Measurements from ENCODE around the gene NUP210L. TPM values are rescaled to one million over a fixed set of nuclear protein-coding genes. Genes with fewer than 3 reads are reported as not detected.

NUP210L gene
- total and polyA plus RNA-seq, 2 of the 13 experiments (the other 11 are each of a cell fraction or from before 2014, with no cell fraction given), result not detected

DNA sequence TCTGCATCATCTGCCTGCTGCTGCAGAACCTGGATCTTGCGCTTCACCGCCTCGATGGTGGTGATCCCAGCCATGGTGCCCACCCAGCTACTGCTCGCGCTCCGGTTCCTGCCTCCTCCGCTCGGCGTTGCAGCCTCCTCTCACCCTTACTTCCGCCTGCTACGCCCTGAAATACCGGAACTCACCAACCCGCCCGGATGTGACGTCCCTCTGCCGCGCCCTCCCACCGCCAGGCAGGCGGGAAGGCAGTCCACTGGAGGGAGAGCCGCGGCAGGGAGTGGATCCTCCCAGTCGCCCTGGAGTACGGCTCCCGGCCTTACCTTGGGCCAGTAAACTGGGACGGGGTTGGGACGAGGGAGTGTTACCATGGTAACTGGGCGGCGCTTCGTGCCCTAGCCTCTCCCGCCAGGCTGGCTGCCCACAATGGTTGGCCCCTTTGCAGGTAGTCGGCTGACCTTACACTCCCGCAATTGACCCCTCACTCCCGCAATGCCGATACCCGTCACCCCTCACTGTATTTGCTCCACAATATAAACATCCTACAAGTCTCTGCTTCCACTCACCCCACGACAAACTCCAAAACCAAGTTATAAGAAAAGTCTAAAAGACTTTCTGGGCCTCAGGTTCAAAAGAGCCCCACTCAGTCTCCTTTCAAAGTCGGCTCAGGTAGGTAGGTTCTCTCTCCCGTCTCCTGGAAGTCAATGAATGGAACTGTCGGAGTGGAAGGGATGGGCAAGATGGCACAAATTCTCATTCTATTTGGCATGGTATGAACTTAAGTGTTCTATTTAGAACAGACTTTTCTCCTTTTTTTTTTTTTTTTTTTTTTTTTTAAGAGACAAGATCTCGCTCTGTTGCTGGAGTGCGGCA lies 28.4 kb upstream of the NUP210L start (continued):
- TF ChIP-seq GZF1 (CRISPR knock-in tag; IDR thresholded peaks at IDR 0.05) (no peak), ZNF629 (CRISPR knock-in tag; conservative IDR thresholded peaks at IDR 0.05) (no peak; the same call in 1 of the 2 replicates), ZKSCAN8 (CRISPR knock-in tag; IDR thresholded peaks at IDR 0.05; ENCODE audit: borderline replicate concordance) (peak; percentile 81; the same call in 1 of the 2 replicates), HNRNPUL1 (IDR thresholded peaks at IDR 0.05; ENCODE audit: low read depth, low read length) (no peak), KLF16 (CRISPR knock-in tag; IDR thresholded peaks at IDR 0.05) (peak; percentile 93 to 97; a peak in 3 of 4 replicates), SETDB1 (CRISPR knock-in tag; IDR thresholded peaks at IDR 0.05; ENCODE audit: borderline replicate concordance) (no peak), ARNT (IDR thresholded peaks at IDR 0.05) (no peak), ZNF776 (CRISPR knock-in tag; IDR thresholded peaks at IDR 0.05) (peak; percentile 83), SRSF1 (optimal IDR thresholded peaks at IDR 0.05; ENCODE audit: low read depth, low read length) (peak; percentile 76), RBM22 (optimal IDR thresholded peaks at IDR 0.05; ENCODE audit: low read length) (no peak)
- TF ChIP-seq, protein P1, sequence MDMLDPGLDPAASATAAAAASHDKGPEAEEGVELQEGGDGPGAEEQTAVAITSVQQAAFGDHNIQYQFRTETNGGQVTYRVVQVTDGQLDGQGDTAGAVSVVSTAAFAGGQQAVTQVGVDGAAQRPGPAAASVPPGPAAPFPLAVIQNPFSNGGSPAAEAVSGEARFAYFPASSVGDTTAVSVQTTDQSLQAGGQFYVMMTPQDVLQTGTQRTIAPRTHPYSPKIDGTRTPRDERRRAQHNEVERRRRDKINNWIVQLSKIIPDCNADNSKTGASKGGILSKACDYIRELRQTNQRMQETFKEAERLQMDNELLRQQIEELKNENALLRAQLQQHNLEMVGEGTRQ (IDR thresholded peaks at IDR 0.05; ENCODE audit: low read depth, low read length), result no peak
- TF ChIP-seq, protein P1 (CRISPR knock-in tag; IDR thresholded peaks at IDR 0.05; ENCODE audit: borderline replicate concordance), result no peak
- TF ChIP-seq, protein P2, sequence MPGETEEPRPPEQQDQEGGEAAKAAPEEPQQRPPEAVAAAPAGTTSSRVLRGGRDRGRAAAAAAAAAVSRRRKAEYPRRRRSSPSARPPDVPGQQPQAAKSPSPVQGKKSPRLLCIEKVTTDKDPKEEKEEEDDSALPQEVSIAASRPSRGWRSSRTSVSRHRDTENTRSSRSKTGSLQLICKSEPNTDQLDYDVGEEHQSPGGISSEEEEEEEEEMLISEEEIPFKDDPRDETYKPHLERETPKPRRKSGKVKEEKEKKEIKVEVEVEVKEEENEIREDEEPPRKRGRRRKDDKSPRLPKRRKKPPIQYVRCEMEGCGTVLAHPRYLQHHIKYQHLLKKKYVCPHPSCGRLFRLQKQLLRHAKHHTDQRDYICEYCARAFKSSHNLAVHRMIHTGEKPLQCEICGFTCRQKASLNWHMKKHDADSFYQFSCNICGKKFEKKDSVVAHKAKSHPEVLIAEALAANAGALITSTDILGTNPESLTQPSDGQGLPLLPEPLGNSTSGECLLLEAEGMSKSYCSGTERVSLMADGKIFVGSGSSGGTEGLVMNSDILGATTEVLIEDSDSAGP (CRISPR knock-in tag; IDR thresholded peaks at IDR 0.05; ENCODE audit: borderline replicate concordance), result peak; percentile 89; the same call in 1 of the 2 replicates
- TF ChIP-seq, protein P3, sequence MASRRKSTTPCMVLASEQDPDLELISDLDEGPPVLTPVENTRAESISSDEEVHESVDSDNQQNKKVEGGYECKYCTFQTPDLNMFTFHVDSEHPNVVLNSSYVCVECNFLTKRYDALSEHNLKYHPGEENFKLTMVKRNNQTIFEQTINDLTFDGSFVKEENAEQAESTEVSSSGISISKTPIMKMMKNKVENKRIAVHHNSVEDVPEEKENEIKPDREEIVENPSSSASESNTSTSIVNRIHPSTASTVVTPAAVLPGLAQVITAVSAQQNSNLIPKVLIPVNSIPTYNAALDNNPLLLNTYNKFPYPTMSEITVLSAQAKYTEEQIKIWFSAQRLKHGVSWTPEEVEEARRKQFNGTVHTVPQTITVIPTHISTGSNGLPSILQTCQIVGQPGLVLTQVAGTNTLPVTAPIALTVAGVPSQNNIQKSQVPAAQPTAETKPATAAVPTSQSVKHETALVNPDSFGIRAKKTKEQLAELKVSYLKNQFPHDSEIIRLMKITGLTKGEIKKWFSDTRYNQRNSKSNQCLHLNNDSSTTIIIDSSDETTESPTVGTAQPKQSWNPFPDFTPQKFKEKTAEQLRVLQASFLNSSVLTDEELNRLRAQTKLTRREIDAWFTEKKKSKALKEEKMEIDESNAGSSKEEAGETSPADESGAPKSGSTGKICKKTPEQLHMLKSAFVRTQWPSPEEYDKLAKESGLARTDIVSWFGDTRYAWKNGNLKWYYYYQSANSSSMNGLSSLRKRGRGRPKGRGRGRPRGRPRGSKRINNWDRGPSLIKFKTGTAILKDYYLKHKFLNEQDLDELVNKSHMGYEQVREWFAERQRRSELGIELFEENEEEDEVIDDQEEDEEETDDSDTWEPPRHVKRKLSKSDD (CRISPR knock-in tag; IDR thresholded peaks at IDR 0.05; ENCODE audit: low read depth), result peak; percentile 83; the same call in 1 of the 2 replicates
- TF ChIP-seq, protein P4, sequence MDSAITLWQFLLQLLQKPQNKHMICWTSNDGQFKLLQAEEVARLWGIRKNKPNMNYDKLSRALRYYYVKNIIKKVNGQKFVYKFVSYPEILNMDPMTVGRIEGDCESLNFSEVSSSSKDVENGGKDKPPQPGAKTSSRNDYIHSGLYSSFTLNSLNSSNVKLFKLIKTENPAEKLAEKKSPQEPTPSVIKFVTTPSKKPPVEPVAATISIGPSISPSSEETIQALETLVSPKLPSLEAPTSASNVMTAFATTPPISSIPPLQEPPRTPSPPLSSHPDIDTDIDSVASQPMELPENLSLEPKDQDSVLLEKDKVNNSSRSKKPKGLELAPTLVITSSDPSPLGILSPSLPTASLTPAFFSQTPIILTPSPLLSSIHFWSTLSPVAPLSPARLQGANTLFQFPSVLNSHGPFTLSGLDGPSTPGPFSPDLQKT (CRISPR knock-in tag; IDR thresholded peaks at IDR 0.05; ENCODE audit: borderline replicate concordance), result no peak

Data from HepG2 (cell line).